UCSD-AML1 (cell line): ENCODE data around the gene MYD88.

Experiments used
- DNase-seq: peaks from one replicate; lab custom pipeline; 2025; ENCODE audit not compliant: unreplicated experiment; lab: John Stamatoyannopoulos, UW

MYD88 gene

GRCh38 chr3:38138349-38139190 lies at the start of gene MYD88:
Gene MYD88 (plus strand): TSS chr3:38138661. CDS start chr3:38138701, 40 bp downstream.
- peak; percentile 84 for DNase-seq

- DNase-seq, result no peak
Observed at GRCh38 chr3:38089163-38089562, 49.3 kb upstream of the MYD88 start.

- DNase-seq, result no peak
Observed at GRCh38 chr3:38090453-38090852, 48.0 kb upstream of the MYD88 start.

DNA sequence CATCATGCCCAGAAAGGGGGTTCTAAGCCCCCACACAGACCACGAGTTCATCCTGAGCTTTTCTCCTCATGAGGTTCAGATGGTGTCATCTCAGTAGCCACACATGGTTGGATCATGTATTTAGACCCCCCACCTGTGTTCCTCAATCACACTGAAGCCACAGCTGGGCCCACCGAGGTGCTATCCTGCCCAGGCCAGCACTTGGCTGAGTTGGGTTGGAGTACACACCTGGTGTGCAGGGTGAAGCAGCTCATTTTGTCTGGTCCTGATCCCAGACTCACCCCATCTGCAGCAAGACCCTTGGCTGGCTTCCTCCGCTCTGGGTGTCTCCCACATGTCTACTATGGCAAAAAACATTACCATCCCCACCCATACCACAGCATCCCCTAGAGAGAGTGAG lies 43.5 kb upstream of the MYD88 start:
- no peak for DNase-seq

- DNase-seq, result no peak
Observed at GRCh38 chr3:38095669-38096483, 42.6 kb upstream of the MYD88 start.

DNA sequence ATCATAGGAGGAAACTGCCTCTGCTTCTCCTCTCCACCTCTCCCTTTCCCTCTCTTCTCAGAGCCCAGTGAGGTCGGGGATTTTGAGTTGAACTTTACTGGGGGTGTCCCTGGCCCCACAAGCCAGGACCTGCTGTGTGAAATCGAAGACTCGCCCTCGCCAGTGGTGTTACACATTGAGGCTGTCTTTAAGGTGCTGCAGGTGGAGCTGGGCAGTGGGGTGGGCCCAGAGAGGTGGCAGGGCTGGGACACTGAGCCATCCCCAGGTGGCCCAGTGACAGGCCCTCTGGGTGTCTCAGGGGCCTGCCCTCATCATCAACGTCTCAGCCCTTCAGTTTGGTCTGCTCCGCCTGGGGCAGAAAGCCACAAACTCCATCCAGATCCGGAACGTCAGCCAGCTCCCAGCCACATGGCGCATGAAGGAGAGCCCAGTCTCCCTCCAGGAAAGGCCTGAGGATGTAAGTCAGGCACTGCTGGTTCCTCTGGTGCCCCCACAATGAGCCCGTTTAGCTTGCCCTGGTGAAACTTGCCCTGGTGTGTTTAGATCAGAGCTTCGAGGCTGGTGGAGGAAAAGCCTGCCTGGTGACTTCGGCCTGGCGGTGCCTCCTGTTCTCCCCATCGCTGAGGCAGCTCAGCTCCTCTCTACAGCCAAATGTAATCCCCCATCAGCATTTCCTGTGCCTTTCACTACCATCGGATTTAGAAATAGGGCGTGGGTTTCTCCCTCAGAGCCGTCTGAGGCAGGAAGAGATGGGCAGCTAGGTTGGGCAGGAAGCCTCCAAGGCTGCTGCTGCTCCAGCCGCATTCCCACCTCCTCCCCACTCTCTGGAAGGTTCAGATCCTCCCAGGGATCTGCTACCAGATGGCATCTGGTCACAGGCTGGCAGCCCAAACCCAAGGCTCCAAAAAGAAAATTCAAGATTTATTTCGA lies 40.8 kb upstream of the MYD88 start:
- DNase-seq, result no peak

- DNase-seq, result no peak
Observed at GRCh38 chr3:38098376-38098723, 40.1 kb upstream of the MYD88 start.

DNA sequence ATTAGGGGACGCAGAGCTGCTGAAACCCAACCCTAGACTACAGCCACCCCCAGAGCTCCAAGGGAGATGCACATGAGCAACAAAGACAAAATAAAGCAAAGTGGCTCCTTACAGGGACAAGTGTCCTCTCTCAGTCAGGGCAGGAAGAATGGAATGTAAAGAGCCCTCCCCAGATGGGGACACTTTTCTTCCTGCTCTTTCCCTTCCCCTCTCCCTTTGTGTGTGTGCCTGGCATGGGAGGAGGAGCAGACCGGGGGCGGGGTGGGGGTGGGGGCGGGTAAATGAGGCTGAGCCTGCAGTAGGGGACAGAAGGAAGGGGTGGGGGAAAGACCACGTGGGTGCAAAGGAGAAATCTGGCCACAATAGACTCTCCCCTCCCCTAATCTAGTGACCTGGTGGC lies 38.9 kb upstream of the MYD88 start:
- DNase-seq, result no peak

GRCh38 chr3:38100498-38100897 lies 38.0 kb upstream of the MYD88 start:
- DNase-seq, result no peak

GRCh38 chr3:38101811-38102443 lies 36.5 kb upstream of the MYD88 start:
- DNase-seq, result no peak

- no peak for DNase-seq
Observed at GRCh38 chr3:38102444-38102814, 36.0 kb upstream of the MYD88 start.

GRCh38 chr3:38105525-38105924 lies 32.9 kb upstream of the MYD88 start:
- no peak for DNase-seq

GRCh38 chr3:38107911-38108648 lies 30.4 kb upstream of the MYD88 start:
- no peak for DNase-seq

DNA sequence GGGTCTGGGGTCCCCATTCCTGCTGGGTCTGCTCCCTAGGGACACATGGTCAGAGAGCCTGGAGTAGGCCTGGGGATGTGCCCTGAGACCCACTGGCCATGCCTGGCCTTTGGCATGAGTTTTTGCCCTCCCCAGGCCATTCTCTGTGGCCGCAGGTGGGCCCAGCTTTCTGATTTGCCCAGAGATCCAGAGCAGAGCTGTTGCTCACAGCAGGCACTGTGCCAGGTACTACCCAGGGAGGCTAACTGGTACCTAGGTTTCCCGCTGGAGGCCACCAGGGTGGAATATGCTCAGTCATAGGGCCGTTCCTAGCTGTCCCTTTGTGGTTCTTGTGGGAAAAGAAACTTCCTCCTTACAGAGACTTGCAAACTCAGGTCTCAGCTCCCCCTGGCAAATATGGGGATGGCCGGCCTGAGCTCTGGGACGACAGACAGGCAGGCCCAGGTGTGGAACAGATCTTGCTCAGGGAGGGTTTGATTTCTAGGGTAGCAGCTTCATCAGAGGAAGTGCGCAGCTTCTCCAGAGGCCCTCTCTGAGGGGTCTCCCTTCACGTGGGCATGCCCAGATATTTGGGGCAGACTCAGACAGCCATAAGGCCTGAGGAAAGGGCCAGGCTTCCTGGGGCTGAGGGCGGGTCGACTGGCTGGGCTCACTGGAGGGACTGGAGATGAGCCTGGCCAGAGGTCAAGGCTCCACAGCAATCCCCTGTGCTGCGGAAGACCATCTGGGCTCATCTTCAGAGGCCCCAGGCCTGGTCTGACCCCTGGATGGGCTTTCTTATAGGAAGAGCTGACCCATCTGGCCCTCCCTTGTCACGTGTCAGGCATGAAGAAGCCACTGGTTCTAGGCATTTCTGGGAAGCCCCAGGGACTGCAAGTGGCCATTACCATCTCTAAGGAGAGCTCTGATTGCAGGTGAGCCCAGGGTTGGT lies 29.5 kb upstream of the MYD88 start:
- peak; percentile 65 for DNase-seq

DNA sequence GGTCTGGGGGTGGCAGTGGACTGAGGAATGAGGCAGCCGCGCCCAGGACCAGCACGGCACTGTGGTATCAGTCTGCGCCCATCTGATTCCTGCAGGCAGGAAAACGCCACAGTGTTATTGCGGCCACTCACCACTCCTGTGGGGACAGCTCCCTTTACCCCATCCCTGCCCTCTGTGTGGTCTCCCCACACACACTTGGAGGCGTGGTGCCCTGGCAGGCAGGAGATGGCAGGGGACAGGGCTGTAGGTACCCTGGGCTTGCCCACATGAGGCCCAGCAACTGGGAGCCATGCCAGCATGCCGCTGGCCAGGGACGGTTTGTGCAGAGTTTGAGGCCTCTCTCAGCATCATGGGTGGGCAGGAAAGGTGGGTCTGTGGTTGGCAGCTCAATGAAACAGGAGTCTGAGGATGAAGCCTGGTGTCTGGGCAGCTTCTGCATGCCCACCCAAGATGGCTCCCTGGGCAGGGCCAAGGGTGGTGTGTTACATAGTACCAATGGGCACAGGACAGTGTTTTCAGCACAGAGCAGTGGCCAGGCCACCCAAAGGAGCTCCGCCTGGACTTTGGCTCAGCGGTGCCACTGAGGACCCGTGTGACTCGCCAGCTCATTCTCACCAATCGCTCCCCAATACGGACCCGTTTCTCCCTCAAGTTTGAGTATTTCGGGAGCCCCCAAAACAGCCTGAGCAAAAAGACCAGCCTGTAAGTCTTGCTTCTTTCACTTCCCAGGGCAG lies 28.7 kb upstream of the MYD88 start:
- DNase-seq, result no peak

DNA sequence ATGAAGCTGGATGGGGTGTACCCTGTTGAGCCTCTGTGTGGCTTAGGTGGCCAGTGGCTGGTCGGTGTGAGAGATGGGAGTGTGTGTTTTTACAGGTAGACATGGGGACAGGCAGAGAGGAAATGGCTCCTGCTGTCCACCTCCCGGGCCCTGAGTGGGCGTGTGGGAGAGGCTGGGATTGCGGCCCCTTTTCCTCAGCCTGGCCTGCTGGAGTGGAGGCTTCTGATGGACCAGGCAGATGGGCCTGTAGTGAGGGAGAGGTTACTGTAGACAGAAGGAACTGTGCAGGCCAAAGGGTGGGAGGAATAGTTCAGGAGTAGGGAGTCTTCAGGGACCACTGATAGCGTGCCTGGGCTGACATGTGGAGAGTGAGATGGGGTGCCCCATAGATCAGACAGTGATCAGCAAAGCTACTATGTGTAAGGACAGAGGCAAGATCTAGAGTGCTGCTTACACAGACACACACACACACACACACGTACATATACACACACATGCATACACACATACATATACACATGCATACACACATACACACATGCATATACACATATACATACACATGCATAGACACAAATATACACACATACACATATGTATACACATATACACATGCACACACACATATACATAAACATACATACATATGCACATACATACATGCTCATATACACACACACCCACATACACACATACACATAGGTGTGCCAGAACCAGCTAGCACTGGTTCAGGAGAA lies 28.0 kb upstream of the MYD88 start:
- no peak for DNase-seq

DNA sequence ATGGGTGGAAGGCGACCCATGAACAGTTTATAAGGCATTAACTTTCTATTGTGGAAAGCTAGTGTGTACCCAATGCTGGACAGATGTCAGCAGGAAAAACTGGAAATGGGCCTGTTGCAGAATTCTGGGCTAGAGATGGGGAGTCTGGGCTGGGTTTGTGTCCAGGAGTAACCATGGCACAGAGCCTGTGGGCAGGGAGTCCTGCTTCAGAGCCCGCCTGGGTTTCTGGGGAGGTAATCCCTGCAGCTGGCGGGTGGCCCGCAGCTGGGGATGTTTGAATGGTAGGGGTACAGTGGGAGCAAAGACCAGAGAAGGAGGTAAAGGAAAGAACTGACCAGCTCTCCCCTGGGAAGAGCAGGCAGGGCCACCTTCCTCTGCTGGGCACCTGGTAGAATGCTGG lies 27.3 kb upstream of the MYD88 start:
- no peak for DNase-seq
